A673 (cell line): ENCODE data around the gene CYTH4. TPM values are rescaled to one million over a fixed set of nuclear protein-coding genes. Genes with fewer than 3 reads are reported as not detected.

Experiments used
- BruUV-seq: library from RNA; stranded (reverse); fragments of 400-500 nt; replicated peaks from 2 replicates; lab custom pipeline; 2021; lab: Mats Ljungman, UMichigan
- CTCF ChIA-PET: fragments of 300-600 bp; sonication (Branson Sonifier 250); formaldehyde crosslinking; loops from one replicate; lab custom pipeline; 2022; ENCODE audit warnings: antibody characterized with exemption; lab: Charles Lee
- POLR2A ChIA-PET: fragments of 300-600 bp; sonication (Branson Sonifier 250); formaldehyde crosslinking; loops from one replicate; lab custom pipeline; 2022; ENCODE audit warnings: antibody characterized with exemption; ENCODE audit not compliant: low non-redundant PET; lab: Charles Lee
- DNase-seq: peaks from one replicate; pipeline ENCODE4 v3.0.0-alpha.2; 2015; ENCODE audit warnings: low spot score
- H3K27ac ChIP-seq: fragments of 200-600 bp; sonication (generic); 2 replicates; pipeline ENCODE4 v1.5.1; 2016; ENCODE audit warnings: mixed run types, low read depth, mild to moderate bottlenecking, mixed read lengths, antibody characterized with exemption, low read length; ENCODE audit not compliant: poor library complexity, severe bottlenecking
- H3K27me3 ChIP-seq: fragments of 200-600 bp; sonication (generic); replicated peaks from 2 replicates; pipeline ENCODE4 v1.6.1; 2017; ENCODE audit warnings: mixed run types, low read depth, mild to moderate bottlenecking, mixed read lengths, antibody characterized with exemption, low read length; ENCODE audit not compliant: insufficient read depth, poor library complexity
- H3K36me3 ChIP-seq: fragments of 200-600 bp; sonication (generic); 2 replicates; pipeline ENCODE4 v1.6.1; 2016; ENCODE audit warnings: mixed run types, mild to moderate bottlenecking, mixed read lengths, antibody characterized with exemption, low read length; ENCODE audit not compliant: insufficient read depth, poor library complexity, severe bottlenecking
- H3K4me1 ChIP-seq: fragments of 200-600 bp; sonication (generic); 2 replicates; pipeline ENCODE4 v1.6.1; 2017; ENCODE audit warnings: mixed run types, mild to moderate bottlenecking, mixed read lengths, antibody characterized with exemption, low read length; ENCODE audit not compliant: insufficient read depth, poor library complexity, severe bottlenecking
- H3K4me3 ChIP-seq: fragments of 200-600 bp; sonication (generic); 2 replicates; pipeline ENCODE4 v1.5.1; 2016; ENCODE audit warnings: low read depth, mixed run types, mild to moderate bottlenecking, mixed read lengths, low read length; ENCODE audit not compliant: poor library complexity, severe bottlenecking
- H3K9me3 ChIP-seq: fragments of 200-600 bp; sonication (generic); 2 replicates; pipeline ENCODE4 v1.6.1; 2016; ENCODE audit warnings: mixed run types, low read depth, mild to moderate bottlenecking, mixed read lengths, antibody characterized with exemption, low read length; ENCODE audit not compliant: poor library complexity, severe bottlenecking
- EZH2 ChIP-seq: fragments of 200-600 bp; sonication (generic); IDR thresholded peaks from 2 replicates; pipeline ENCODE4 v1.6.1; 2017; ENCODE audit warnings: borderline replicate concordance, low read depth, mild to moderate bottlenecking, mixed read lengths, antibody characterized with exemption, low read length; ENCODE audit not compliant: poor library complexity, severe bottlenecking
- intact Hi-C: fragments of 100-400 bp; cut with micrococcal nuclease; formaldehyde crosslinking; loops from one replicate; pipeline ENCODE4 v1.10.0; 2022; ENCODE audit not compliant: unreplicated experiment
- total RNA-seq: library from RNA; stranded (reverse); gene quantifications from 2 replicates; pipeline ENCODE4 v1.2.3, GENCODE V29; 2021
- TF ChIP-seq, protein P1 (sequence below): fragments of 300-800, 200-600 bp; sonication (generic); conservative IDR thresholded peaks from 2 replicates; pipeline ENCODE4 v1.5.1; 2017; ENCODE audit warnings: low read depth, mild to moderate bottlenecking, antibody characterized with exemption, low read length, moderate library complexity, mixed read lengths

The CYTH4 gene
- total RNA-seq, 1 experiment from 2014 or later: not detected

DNA sequence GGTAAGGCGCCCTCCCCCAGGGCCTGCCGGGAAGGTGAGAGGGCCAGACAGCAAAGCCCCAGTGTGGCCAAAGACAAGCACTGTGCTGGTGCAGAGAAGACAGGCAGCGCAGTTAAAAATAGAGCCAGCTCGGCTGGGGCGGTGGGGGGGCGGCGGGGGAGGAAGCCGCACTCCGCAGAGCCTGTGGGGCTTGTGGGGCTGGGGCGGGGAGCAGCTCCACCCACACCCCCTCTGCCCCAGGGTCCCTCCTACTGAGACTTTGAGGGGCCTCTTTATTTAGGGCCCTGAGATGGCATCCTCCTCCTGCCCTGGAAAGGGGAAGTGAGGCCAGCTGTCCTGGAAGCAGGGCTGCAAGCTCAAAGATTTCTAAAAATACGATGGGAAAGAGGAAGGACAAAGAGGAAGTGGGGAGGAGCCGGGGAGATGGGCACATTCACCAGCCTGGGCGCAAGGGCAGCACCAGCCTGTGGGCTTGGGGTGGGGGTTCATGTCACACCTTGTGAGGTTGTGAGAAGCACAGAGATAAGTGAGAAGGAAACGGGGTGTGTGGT, 2.6 kb downstream of the CYTH4 start:
- POLR2A ChIA-PET: interaction anchor here (0.6 kb wide), 1 partner anchor 219 kb away, joined by 18 read pairs; no protein-coding TSS in a partner anchor
- Histone ChIP-seq H3K27me3 (no peaks in the 10 kb centered on the region), H3K9me3 (no peaks in the 10 kb centered on the region), H3K4me3 (no peak overlapping the region), H3K27ac (no peak overlapping the region), H3K36me3 (no peaks in the 10 kb centered on the region), H3K4me1 (no peaks in the 10 kb centered on the region)
- TF ChIP-seq, protein P1, sequence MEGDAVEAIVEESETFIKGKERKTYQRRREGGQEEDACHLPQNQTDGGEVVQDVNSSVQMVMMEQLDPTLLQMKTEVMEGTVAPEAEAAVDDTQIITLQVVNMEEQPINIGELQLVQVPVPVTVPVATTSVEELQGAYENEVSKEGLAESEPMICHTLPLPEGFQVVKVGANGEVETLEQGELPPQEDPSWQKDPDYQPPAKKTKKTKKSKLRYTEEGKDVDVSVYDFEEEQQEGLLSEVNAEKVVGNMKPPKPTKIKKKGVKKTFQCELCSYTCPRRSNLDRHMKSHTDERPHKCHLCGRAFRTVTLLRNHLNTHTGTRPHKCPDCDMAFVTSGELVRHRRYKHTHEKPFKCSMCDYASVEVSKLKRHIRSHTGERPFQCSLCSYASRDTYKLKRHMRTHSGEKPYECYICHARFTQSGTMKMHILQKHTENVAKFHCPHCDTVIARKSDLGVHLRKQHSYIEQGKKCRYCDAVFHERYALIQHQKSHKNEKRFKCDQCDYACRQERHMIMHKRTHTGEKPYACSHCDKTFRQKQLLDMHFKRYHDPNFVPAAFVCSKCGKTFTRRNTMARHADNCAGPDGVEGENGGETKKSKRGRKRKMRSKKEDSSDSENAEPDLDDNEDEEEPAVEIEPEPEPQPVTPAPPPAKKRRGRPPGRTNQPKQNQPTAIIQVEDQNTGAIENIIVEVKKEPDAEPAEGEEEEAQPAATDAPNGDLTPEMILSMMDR: no peak
- TF ChIP-seq EZH2: no peak
- CTCF ChIA-PET: no interaction called here
- no TSS peak for BruUV-seq
- intact Hi-C loops: no loop called here
- no peak for DNase-seq

DNA sequence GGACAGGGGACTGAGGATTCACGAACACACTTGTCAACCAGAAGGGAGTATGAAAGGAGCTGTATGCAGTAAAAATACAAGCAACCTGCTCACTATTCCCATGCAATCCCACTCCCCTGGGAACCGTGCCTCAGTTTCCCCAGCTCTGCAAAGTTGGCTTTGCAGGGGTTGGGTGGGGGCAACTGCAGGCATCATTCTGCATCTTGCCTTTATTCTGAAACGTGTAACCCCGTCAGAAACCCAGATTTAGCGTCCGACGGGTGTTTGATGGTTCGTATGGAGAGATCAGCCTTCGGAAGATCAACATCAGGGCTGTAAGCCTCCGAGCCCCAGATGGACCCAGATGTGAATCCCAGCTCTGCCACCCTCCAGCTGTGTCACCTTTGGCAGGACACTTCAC, 3.6 kb downstream of the CYTH4 start:
- no peaks in the 10 kb centered on the region for H3K36me3 ChIP-seq
- DNase-seq: no peak
- no peaks in the 10 kb centered on the region for H3K9me3 ChIP-seq
- H3K4me1 ChIP-seq: no peaks in the 10 kb centered on the region
- no peak overlapping the region for H3K4me3 ChIP-seq
- no TSS peak for BruUV-seq
- POLR2A ChIA-PET: no interaction called here
- TF ChIP-seq, protein P1: no peak
- no peaks in the 10 kb centered on the region for H3K27me3 ChIP-seq
- CTCF ChIA-PET: no interaction called here
- intact Hi-C loops: no loop called here
- H3K27ac ChIP-seq: no peak overlapping the region

DNA sequence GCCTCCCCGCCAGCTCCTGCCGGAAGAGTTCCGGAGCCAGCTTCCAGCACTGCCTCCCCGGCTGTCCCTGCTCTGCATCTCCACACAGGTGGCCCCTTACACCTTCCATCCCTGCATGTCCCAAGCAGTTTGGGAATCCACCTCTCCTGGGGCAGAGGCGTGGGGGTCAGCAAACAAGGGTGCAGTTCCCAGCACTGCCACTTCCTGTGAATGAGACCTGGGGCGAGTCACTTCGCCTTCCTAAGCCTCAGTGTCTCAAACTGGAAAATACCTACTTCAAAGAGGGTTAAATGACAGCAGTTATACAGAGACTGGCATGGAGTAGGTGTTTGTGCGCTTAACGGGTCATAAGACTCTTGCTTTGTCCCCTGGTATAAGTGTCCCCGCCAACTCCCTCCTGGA, 5.2 kb downstream of the CYTH4 start:
- H3K36me3 ChIP-seq: no peaks in the 10 kb centered on the region
- no peaks in the 10 kb centered on the region for H3K27me3 ChIP-seq
- POLR2A ChIA-PET: no interaction called here
- no peaks in the 10 kb centered on the region for H3K4me1 ChIP-seq
- H3K4me3 ChIP-seq: no peak overlapping the region
- TF ChIP-seq, protein P1: no peak
- TF ChIP-seq EZH2: no peak
- intact Hi-C loops: no loop called here
- no peak for DNase-seq
- no peaks in the 10 kb centered on the region for H3K9me3 ChIP-seq
- H3K27ac ChIP-seq: no peak overlapping the region
- CTCF ChIA-PET: no interaction called here
- no TSS peak for BruUV-seq
